Renal pelvis (tissue), 4 donors: Measurements from ENCODE around the gene TMEM86A. TPM values are rescaled to one million over a fixed set of nuclear protein-coding genes. Genes with fewer than 3 reads are reported as not detected.

Source experiments
- DNase-seq: peaks from one replicate; pipeline ENCODE4 v3.0.0-alpha.2; 2013
- polyA plus RNA-seq, 3 donors: library from polyadenylated mRNA; unstranded; fragments of 120-200 nt; gene quantifications; one replicate each; pipeline ENCODE4 v1.2.1, GENCODE V29; 2013; ENCODE audit not compliant: insufficient read length in 3 of 3

Gene TMEM86A
- polyA plus RNA-seq, 3 donors, result 8.6 to 9.6 (median 8.8) TPM

DNA sequence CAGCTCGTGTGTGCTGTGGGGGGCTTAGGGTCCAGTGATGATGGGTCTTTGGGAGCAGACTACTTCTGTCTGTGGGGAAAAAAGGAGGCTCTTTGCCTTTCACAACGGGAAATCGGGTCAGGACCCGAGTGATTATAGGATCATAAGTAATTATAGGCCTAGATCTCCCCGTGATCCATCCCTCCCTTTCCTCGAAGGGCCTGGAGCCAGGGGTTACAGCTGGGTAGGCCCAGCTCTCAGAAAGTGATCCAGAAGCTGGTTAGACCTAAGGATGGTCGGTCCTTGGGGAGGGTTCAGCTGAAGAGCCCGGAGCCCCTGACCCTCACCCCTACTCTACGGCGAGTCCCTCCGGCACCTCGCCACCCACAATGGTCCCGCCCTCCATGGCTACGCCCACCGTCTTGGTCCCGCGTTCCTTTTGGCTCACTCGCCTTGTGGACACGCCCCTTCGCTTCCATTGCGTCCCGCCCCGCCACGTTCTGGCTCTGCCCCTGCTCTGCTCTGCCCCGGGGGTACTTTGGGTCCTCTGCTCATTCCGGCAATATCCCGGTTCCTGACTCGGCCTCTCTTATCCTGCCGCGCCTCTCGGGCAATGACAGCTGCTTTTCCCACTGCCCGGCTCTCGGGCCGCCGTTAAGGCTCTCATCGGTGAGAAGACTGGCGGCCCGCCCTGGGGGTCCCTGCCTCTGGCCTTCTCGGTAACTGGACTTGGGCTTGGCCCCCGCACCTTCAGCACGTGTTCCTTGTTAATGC, 22.4 kb downstream of the TMEM86A start:
- DNase-seq, result peak; percentile 84

GRCh38 chr11:18721561-18722292, 23.1 kb downstream of the TMEM86A start:
- no peak for DNase-seq

DNA sequence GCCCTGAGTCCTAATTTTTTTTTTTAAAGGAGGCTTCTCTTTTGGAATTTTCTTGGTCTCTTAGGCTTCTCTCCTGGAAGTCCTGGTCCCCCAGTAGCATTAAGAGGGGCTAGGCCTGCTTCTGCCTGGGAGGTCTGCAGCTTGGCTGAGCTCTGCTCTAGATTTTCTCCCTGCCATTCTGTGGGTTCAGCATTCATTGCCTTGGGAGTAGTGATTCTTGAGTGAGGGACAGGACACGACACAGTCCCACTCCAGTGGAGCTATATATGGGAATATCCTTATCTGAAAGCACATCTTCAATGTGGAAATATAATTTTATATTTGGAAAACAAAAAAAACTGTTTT, 23.7 kb downstream of the TMEM86A start:
- no peak for DNase-seq

DNA sequence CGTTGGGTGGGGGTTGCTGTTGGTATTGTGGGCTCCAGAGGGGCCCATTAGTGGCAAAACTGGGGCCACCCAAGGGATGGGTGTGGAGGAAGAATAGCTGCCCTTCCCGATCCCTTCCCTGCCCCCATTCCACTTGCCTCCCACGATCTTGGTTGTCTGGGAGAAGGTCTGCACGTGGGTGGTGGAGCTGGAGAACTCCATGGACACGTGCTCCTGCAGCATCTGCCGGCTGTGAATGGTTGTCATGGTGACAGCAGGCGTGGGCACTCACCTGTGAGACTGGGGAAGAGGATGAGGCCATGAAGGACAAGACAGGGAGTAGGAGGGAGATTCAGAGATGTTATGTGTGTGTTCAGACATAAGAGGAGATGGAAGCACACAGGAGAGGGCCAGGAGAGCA, 25.4 kb downstream of the TMEM86A start:
- DNase-seq, result no peak

DNA sequence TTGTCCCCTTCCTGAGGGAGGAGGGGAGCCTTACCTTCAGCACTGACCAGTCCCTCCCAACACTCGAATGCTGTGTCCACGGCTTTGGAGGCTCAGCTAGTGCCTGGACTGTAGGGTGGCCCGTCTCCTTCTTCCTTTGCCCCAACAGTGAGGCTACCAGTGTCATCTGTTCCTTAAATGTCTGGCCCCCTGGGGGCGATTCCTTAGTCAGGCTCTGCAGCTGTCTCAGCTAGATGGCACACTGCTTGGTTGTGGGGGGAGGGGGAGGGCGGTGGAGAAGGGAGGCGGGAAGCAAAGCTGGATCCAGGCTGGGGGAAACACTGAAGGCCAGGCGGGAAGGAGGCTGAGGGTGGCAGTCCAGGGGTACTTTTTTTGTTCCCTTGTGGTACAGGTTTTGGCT, 27.5 kb downstream of the TMEM86A start, which contains the start of gene IGSF22:
IGSF22 (minus strand) TSS at position 149 of the 400 bp plus-strand sequence. CDS start 1,952 bp downstream, outside the sequence.
- DNase-seq, result no peak

DNA sequence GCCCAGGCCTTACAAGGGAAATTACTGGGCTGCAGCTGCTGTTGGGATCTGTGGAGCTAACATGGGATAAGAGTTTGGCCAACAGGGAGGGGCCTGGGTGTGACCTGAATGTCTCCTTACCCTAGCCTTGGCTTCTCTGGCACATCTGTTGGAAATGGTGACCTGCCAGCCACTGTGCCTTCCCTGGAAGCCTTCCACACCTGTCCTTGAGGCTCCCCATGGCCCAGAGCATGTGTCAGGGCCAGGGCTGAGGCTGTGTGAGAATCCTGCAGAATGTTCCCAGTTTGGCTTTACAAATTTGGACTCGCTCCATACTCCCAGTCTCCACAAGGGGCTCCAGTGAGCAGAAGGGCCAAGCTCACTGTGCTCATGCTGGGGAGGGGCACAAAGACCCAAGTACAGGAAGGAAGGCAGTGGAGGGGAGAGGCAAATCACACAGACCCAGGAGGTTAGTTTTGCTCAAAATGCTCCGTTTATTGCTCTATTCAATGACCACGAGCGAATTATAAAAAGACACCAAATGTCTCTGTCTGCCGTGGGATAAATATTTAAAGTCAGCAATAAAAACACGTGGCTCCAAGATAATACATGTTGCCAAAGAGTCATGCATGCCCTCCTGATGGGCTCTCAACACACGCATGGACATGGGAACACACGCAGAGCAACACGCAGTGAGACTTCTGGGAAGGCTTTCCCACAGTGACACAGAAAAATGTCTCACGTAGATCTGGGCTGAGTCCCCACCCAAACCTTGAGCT, 29.1 kb downstream of the TMEM86A start:
- peak; percentile 27 for DNase-seq

DNA sequence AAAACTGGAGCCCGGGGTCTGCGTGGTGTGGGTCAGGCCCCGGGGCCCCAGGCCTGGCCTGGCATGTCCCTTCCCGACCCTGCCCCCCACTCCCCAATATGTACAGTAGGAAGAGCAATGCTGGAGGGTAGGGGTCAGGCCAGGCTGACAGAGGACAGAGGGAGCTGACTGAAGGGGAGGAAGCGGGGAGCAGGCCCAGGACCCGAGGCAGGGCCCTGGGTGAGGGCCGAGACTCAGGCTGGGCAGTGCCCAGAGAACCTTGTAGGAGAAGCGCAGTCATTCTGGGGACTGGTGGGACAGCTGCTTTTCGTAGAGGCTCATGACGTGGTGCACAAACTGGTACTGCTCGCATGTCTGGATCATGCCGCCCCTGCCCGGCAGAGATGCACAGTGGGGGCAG, 30.1 kb downstream of the TMEM86A start:
- DNase-seq, result no peak

- DNase-seq, result no peak
These were observed 30.8 kb downstream of the TMEM86A start for GRCh38 chr11:18729426-18729825.

GRCh38 chr11:18730020-18730419, 31.4 kb downstream of the TMEM86A start:
- no peak for DNase-seq

DNA sequence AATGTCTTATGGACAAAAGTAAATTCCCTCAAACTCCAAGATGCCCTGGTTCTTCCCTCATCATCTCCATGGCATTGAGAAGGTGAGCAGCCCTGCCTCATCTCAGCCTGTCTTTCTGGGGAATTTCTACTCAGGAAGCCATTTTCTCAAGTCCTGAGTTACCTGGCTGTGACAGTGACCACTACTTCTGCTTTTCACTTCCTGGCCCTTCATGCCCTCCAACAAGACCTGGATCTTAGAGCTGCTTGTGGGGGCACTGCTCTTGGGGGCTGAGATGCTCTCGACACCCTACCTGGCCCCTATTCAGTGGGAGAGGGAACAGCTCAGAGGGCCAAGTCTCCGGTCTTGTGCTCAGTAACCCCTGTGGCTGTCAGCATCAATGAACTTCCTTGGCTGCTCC, 32.9 kb downstream of the TMEM86A start:
- no peak for DNase-seq

- peak; percentile 51 for DNase-seq
These were observed 33.6 kb downstream of the TMEM86A start for GRCh38 chr11:18731949-18732821.

- no peak for DNase-seq
These were observed 34.6 kb downstream of the TMEM86A start for GRCh38 chr11:18733202-18733601.

DNA sequence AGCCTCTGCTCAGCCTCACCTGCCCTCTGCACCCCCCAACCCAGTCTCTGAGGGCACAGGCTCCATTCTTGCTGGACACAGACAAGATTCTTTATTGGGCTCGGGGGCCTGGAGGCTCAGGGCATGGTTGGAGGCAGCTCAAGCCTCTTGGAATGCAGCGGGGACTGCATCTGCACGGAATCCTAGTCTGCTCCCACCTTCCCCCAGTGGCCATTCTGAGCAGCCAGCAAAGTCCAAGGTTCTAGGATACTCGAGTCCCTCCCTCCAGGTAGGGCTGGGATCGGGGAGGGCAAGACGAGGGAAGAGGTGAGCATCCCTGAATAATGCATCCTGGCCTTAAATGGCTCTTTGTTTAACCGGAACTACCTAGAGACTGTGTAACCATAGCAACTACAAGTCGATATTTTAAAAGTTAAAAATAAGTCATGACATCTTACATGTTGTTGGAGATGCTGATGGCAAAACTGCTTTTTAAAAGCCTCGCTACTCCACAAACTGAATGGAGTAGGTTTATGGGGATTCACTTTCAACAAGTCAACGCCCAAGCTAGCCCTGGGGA, 38.1 kb downstream of the TMEM86A start:
- no peak for DNase-seq

GRCh38 chr11:18737642-18738041, 39.1 kb downstream of the TMEM86A start:
- no peak for DNase-seq

DNA sequence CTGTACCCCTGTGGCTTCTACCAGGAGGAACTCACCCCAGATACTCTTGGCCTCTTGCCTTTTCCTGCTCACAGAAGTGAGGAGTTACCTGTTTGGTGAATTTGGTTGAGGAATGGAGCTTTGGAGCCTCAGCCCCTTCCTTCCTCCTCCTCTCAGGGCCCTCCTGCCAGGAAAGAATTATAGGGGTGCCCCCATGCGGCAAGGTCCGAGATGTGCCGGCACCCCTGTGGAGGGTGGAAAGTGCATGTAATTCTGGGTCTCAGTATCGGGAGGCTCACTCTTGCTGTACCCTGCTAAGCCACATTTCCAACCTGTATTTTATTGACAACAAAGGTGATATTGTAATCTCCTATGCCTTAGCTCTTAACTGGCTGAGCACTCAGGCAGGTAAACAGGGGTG, 41.1 kb downstream of the TMEM86A start:
- no peak for DNase-seq

DNA sequence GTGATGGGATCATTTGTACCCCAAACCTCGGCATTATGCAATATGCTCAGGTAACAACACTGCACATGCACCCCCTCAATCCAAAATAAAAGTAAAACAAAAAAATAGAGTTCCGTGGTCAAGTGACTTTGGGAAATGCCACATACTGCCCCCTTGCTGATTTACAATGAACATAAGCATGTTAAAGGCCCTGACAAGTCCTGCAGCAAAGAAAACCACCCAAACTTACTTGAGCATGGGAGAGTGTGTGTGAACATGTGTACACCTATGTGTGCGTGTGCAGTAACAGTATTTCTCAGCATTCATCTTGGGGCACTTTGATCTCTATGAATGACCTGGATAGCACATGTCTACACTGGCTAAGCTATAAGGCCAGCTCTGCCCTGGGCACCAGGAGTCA, 43.2 kb downstream of the TMEM86A start:
- DNase-seq, result no peak

GRCh38 chr11:18743365-18743764, 44.8 kb downstream of the TMEM86A start:
- DNase-seq, result no peak

- no peak for DNase-seq
These were observed 45.4 kb downstream of the TMEM86A start for GRCh38 chr11:18743900-18744514.

- no peak for DNase-seq
These were observed 46.7 kb downstream of the TMEM86A start for GRCh38 chr11:18745251-18745650.

GRCh38 chr11:18748766-18749365, 50.3 kb downstream of the TMEM86A start:
- DNase-seq, result no peak
